ENCODE measurements around the gene LTBR. TPM values are rescaled to one million over a fixed set of nuclear protein-coding genes. Genes with fewer than 3 reads are reported as not detected.

Gene LTBR
- total RNA-seq, 1 donor from 2014 or later, result 41.1 TPM

GRCh38 chr12:6373022-6373787 is 10.8 kb upstream of the LTBR start:
- H3K4me3 Mint-ChIP-seq (ENCODE audit: unreplicated experiment), result no peak overlapping the region

GRCh38 chr12:6374028-6374785 is 9.8 kb upstream of the LTBR start:
- H3K36me3 Mint-ChIP-seq (ENCODE audit: low read depth), result no peaks in the 10 kb centered on the region
- H3K27ac Mint-ChIP-seq (ENCODE audit: unreplicated experiment), result no peak overlapping the region
- no peaks in the 10 kb centered on the region for H3K27me3 Mint-ChIP-seq (ENCODE audit: low read depth)
- H3K4me3 Mint-ChIP-seq (ENCODE audit: unreplicated experiment), result no peak overlapping the region
- H3K4me1 Mint-ChIP-seq (ENCODE audit: low read depth), result peaks cover 56% of the 10 kb centered on the region
- no peaks in the 10 kb centered on the region for H3K9me3 Mint-ChIP-seq (ENCODE audit: low read depth)
- DNase-seq (ENCODE audit: low spot score), result no peak
- TF ChIP-seq, protein P1, sequence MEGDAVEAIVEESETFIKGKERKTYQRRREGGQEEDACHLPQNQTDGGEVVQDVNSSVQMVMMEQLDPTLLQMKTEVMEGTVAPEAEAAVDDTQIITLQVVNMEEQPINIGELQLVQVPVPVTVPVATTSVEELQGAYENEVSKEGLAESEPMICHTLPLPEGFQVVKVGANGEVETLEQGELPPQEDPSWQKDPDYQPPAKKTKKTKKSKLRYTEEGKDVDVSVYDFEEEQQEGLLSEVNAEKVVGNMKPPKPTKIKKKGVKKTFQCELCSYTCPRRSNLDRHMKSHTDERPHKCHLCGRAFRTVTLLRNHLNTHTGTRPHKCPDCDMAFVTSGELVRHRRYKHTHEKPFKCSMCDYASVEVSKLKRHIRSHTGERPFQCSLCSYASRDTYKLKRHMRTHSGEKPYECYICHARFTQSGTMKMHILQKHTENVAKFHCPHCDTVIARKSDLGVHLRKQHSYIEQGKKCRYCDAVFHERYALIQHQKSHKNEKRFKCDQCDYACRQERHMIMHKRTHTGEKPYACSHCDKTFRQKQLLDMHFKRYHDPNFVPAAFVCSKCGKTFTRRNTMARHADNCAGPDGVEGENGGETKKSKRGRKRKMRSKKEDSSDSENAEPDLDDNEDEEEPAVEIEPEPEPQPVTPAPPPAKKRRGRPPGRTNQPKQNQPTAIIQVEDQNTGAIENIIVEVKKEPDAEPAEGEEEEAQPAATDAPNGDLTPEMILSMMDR (IDR thresholded peaks at IDR 0.05), result no peak

More at GRCh38 chr12:6373022-6373787, 10.8 kb upstream of the LTBR start:
- H3K27me3 Mint-ChIP-seq (ENCODE audit: low read depth), result no peaks in the 10 kb centered on the region
- H3K9me3 Mint-ChIP-seq (ENCODE audit: low read depth), result no peaks in the 10 kb centered on the region
- no peak for DNase-seq (ENCODE audit: low spot score)
- no peaks in the 10 kb centered on the region for H3K36me3 Mint-ChIP-seq (ENCODE audit: low read depth)
- TF ChIP-seq, protein P1 (IDR thresholded peaks at IDR 0.05), result no peak
- H3K27ac Mint-ChIP-seq (ENCODE audit: unreplicated experiment), result peak overlapping the region; percentile 87
- peaks cover 61% of the 10 kb centered on the region for H3K4me1 Mint-ChIP-seq (ENCODE audit: low read depth)

DNA sequence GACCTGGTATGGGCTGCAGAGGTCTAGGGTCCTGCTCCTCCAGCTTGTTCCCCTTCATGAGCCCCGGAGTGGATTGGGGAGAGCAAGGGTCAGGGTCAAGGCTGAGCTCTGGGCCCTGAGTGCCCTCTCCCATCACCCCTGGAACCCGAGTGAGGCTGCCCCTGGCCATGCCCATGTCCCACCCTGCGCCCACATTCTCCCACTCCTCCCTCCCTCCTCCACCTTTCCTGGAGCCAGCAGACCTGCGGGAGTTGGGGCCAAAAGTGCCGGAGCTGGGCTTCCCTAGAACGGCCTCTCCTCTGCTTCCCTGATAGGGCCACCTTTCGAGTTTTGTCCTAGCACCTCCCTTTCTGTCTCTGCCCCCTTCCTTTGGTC is 9.2 kb upstream of the LTBR start:
- H3K4me1 Mint-ChIP-seq (ENCODE audit: low read depth), result peaks cover 56% of the 10 kb centered on the region

GRCh38 chr12:6375269-6376078 is 8.5 kb upstream of the LTBR start, which contains the start of gene SCNN1A:
Gene SCNN1A (minus strand): TSS chr12:6375563. CDS start chr12:6374783, 780 bp downstream.
- peak within 1 kb of the TSS; percentile 85 for H3K27ac Mint-ChIP-seq (ENCODE audit: unreplicated experiment)

More for the DNA sequence above, 9.2 kb upstream of the LTBR start:
- TF ChIP-seq, protein P1 (IDR thresholded peaks at IDR 0.05), result no peak
- no peaks in the 10 kb centered on the region for H3K9me3 Mint-ChIP-seq (ENCODE audit: low read depth)
- no peak for DNase-seq (ENCODE audit: low spot score)
- no peaks in the 10 kb centered on the region for H3K27me3 Mint-ChIP-seq (ENCODE audit: low read depth)
- H3K27ac Mint-ChIP-seq (ENCODE audit: unreplicated experiment), result peak overlapping the region; percentile 14
- no peaks in the 10 kb centered on the region for H3K36me3 Mint-ChIP-seq (ENCODE audit: low read depth)
- no peak overlapping the region for H3K4me3 Mint-ChIP-seq (ENCODE audit: unreplicated experiment)

More at GRCh38 chr12:6375269-6376078, 8.5 kb upstream of the LTBR start, which contains the start of gene SCNN1A:
- Mint-ChIP-seq H3K9me3 (ENCODE audit: low read depth) (no peaks in the 10 kb centered on the region), H3K36me3 (ENCODE audit: low read depth) (no peaks in the 10 kb centered on the region), H3K4me3 (ENCODE audit: unreplicated experiment) (no peak within 1 kb of the TSS), H3K4me1 (ENCODE audit: low read depth) (peaks cover 59% of the 10 kb centered on the region), H3K27me3 (ENCODE audit: low read depth) (no peaks in the 10 kb centered on the region)
- DNase-seq (ENCODE audit: low spot score), result no peak
- TF ChIP-seq, protein P1 (IDR thresholded peaks at IDR 0.05), result no peak
